ENCODE results near the gene ASMTL.

GRCh38 chrX:1360171-1360570, 92.5 kb downstream of the ASMTL start:
- TF ChIP-seq CTCF (IDR thresholded peaks at IDR 0.05) (no peak), POLR2A (IDR thresholded peaks at IDR 0.05) (no peak)
